GM21619 (cell line): ENCODE results near the gene NRXN2.
"Not testable (repeated sequence)": the region's sequence is repeated elsewhere in the genome, so short reads cannot be mapped to it uniquely, and the experiment has no call there.

ENCODE experiments used
- ATAC-seq: cut with Tn5 transposase; IDR thresholded peaks from one replicate; pipeline ENCODE4 v1.9.1; 2021; ENCODE audit not compliant: unreplicated experiment

NRXN2 gene

GRCh38 chr11:64569300-64569970 lies 153.6 kb downstream of the NRXN2 start:
- ATAC-seq, result no peak

GRCh38 chr11:64568584-64569140 lies 154.3 kb downstream of the NRXN2 start:
- ATAC-seq, result no peak

GRCh38 chr11:64568041-64568571 lies 154.9 kb downstream of the NRXN2 start:
- ATAC-seq, result no peak

- no peak for ATAC-seq
Observed at GRCh38 chr11:64566915-64567891, 155.8 kb downstream of the NRXN2 start.

GRCh38 chr11:64566042-64566914 lies 156.7 kb downstream of the NRXN2 start:
- no peak for ATAC-seq

GRCh38 chr11:64564947-64565889 lies 157.8 kb downstream of the NRXN2 start:
- ATAC-seq, result no peak

GRCh38 chr11:64564419-64564818 lies 158.6 kb downstream of the NRXN2 start:
- no peak for ATAC-seq

GRCh38 chr11:64563966-64564365 lies 159.0 kb downstream of the NRXN2 start:
- ATAC-seq, result no peak

- no peak for ATAC-seq
Observed at GRCh38 chr11:64562723-64563351, 160.2 kb downstream of the NRXN2 start.

GRCh38 chr11:64561984-64562722 lies 160.8 kb downstream of the NRXN2 start:
- ATAC-seq, result no peak

- not testable (repeated sequence) for ATAC-seq
Observed at GRCh38 chr11:64561429-64561828, 161.6 kb downstream of the NRXN2 start.

- ATAC-seq, result no peak
Observed at GRCh38 chr11:64560941-64561340, 162.1 kb downstream of the NRXN2 start.

GRCh38 chr11:64560139-64560771 lies 162.7 kb downstream of the NRXN2 start:
- ATAC-seq, result no peak

GRCh38 chr11:64559351-64560138 lies 163.5 kb downstream of the NRXN2 start:
- ATAC-seq, result no peak

GRCh38 chr11:64558869-64559268 lies 164.1 kb downstream of the NRXN2 start:
- ATAC-seq, result no peak

GRCh38 chr11:64558065-64558745 lies 164.8 kb downstream of the NRXN2 start:
- ATAC-seq, result no peak
